Spleen (tissue), 11 donors: ENCODE measurements around the gene PCDH11X. TPM values are rescaled to one million over a fixed set of nuclear protein-coding genes. Genes with fewer than 3 reads are reported as not detected.
"Not testable (repeated sequence)": the region's sequence is repeated elsewhere in the genome, so short reads cannot be mapped to it uniquely, and the experiment has no call there.

Experiments
- DNase-seq: peaks from one replicate; pipeline ENCODE4 v3.0.0-alpha.2; 2020
- H3K27ac ChIP-seq, 8 donors: fragments of 200-600 bp; sonication (generic) in 7 of 8; 1 replicate in 4 of 8; 2 replicates in 4 of 8; pipeline versions ENCODE4 v1.5.0 to v1.8.0; 2016 to 2021; ENCODE audit warnings: inconsistent platforms in 4 of 8, mild to moderate bottlenecking in 4 of 8, moderate library complexity in 1 of 8
- H3K27me3 ChIP-seq, 7 donors: fragments of 200-600 bp; sonication (generic) in 6 of 7; replicated peaks in 1 of 7; 1 replicate in 4 of 7; 2 replicates in 3 of 7; pipeline versions ENCODE4 v1.5.0 to v1.8.0; 2016 to 2021; ENCODE audit warnings: inconsistent platforms in 3 of 7, mild to moderate bottlenecking in 1 of 7
- H3K36me3 ChIP-seq, 6 donors: fragments of 200-600 bp; sonication (generic) in 5 of 6; 1 replicate in 4 of 6; 2 replicates in 2 of 6; pipeline versions ENCODE4 v1.5.0 to v1.8.0; 2016 to 2021; ENCODE audit warnings: inconsistent platforms in 2 of 6
- H3K4me1 ChIP-seq, 6 donors: fragments of 200-600 bp; sonication (generic) in 5 of 6; 1 replicate in 3 of 6; 2 replicates in 3 of 6; pipeline versions ENCODE4 v1.5.0 to v1.8.0; 2016 to 2021; ENCODE audit warnings: inconsistent platforms in 3 of 6
- H3K4me3 ChIP-seq, 8 donors: fragments of 200-600 bp; sonication (generic) in 7 of 8; 1 replicate in 4 of 8; 2 replicates in 4 of 8; pipeline versions ENCODE4 v1.5.0 to v1.8.0; 2016 to 2021; ENCODE audit warnings: inconsistent platforms in 4 of 8, mild to moderate bottlenecking in 4 of 8, moderate library complexity in 2 of 8
- H3K9me3 ChIP-seq, 8 donors: fragments of 200-600 bp; sonication (generic) in 7 of 8; 1 replicate in 4 of 8; 2 replicates in 4 of 8; pipeline versions ENCODE4 v1.5.0 to v1.8.0; 2016 to 2021; ENCODE audit warnings: inconsistent platforms in 4 of 8
- WGBS, 5 donors: extraction: QIAGEN DNeasy Blood & Tissue Kit in 3 of 5; methylation state at CpG; one replicate each; pipeline versions ENCODE4 v1.1.5 to v1.1.7; 2013 to 2018; 5-methylcytosine and 5-hydroxymethylcytosine counted together
- intact Hi-C: fragments of 100-400 bp; cut with DNase I; formaldehyde crosslinking; loops from one replicate; pipeline ENCODE4 v1.15.0; 2023; ENCODE audit warnings: low total_unique reads
- polyA plus RNA-seq, 3 donors: library from polyadenylated mRNA; stranded (reverse); fragments of 200-250 nt; gene quantifications; one replicate each; pipeline ENCODE4 v1.2.1, GENCODE V29; 2013
- small RNA-seq, 4 donors: library from RNA; depleted of rRNA; stranded (forward); fragments of <200 nt; gene quantifications; one replicate each; pipeline ENCODE3, GENCODE V24; 2016
- total RNA-seq, 7 donors: library from RNA; depleted of rRNA in 3 of 7; stranded (reverse); fragments of >200 nt in 3 of 7; fragmentation: NEBNext Ultra II Directional in 4 of 7; extraction: Animal tissue kit (Norgen Biotek cat#: 25700) in 4 of 7; gene quantifications; one replicate each; pipeline versions ENCODE4 v1.1.0 to v1.2.1, GENCODE V29; 2016 to 2021
- donor health status: healthy with polysubstance abuse.
- donor health status: DM: no; HTN: no; CAD: no; lungs with moderate emphysema.
- donor health status: DM: no; HTN: no; CAD: no.
- donor health status: Bipolar disorder and iron deficiency.
- donor health status: healthy.
- donor health status: DM: no; HTN: no; CAD: no.
- donor health status: DM: yes; HTN: yes; CAD: no.

PCDH11X gene
- total and polyA plus RNA-seq, 10 donors, result 0.07 to 1.4 (median 0.57) TPM

DNA sequence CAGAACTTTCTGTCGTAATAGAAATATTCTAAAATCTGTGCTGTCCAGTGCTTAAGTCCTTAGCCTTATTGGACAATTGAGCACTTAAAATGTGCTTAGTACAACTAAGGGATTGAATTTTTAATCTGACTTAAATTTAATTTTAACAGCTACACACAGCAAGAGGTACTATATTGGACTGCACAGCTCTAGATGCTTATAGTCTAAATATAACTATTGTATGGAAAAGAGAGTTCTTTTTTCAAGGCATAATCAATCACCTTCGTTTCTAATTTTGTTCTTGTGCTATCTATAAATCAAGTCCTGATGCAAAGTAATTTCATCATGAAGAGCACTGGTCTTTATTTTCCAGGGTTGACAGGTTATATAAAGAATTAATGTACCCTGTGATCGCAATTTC lies 38.4 kb downstream of the PCDH11X start:
- H3K27me3 ChIP-seq, H3K27ac ChIP-seq, H3K36me3 ChIP-seq, H3K4me1 ChIP-seq, DNase-seq, H3K4me3 ChIP-seq, intact Hi-C loops, H3K9me3 ChIP-seq: not testable (repeated sequence)
- WGBS, 5 donors, result 61 to 83% (median 75%) methylated on average over 3 of the region's 3 CpGs

DNA sequence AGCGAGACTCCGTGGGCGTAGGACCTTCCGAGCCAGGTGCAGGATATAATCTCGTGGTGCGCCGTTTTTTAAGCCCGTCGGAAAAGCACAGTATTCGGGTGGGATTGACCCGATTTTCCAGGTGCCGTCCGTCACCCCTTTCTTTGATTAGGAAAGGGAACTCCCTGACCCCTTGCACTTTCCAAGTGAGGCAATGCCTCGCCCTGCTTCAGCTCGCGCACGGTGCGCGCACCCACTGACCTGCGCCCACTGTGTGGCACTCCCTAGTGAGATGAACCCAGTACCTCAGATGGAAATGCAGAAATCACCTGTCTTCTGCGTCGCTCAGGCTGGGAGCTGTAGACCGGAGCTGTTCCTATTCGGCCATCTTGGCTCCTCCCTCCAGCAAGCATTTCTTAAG lies 46.1 kb downstream of the PCDH11X start:
- H3K4me3 ChIP-seq, H3K9me3 ChIP-seq, H3K27me3 ChIP-seq, DNase-seq, H3K36me3 ChIP-seq, intact Hi-C loops, H3K4me1 ChIP-seq, H3K27ac ChIP-seq: not testable (repeated sequence)
- WGBS, 5 donors, result 88 to 96% (median 89%) methylated on average over 20 to 24 of the region's 24 CpGs

Small RNA genes lying within 50 kb of the gene (small RNA-seq; reads per million reads assigned to genes)
- gene RNU2-26P, result 0 reads per million in 4 donors
